SKM-1 treated with dmso at 0.1 percent for 144 hours (cell line): ENCODE results near the gene IMMP2L.

ENCODE experiments used
- DNase-seq: peaks from one replicate; lab custom pipeline; 2025; ENCODE audit not compliant: unreplicated experiment; lab: John Stamatoyannopoulos, UW

The IMMP2L gene

GRCh38 chr7:111560773-111561653 lies 1.3 kb downstream of the IMMP2L start:
- no peak for DNase-seq

GRCh38 chr7:111558991-111559390 lies 3.3 kb downstream of the IMMP2L start:
- no peak for DNase-seq

GRCh38 chr7:111556977-111557376 lies 5.3 kb downstream of the IMMP2L start:
- no peak for DNase-seq

- DNase-seq: no peak
Observed at GRCh38 chr7:111554086-111554485, 8.2 kb downstream of the IMMP2L start.

GRCh38 chr7:111541067-111541466 lies 21.2 kb downstream of the IMMP2L start:
- no peak for DNase-seq

- DNase-seq: no peak
Observed at GRCh38 chr7:111540199-111540815, 22.0 kb downstream of the IMMP2L start.

- no peak for DNase-seq
Observed at GRCh38 chr7:111537134-111537533, 25.2 kb downstream of the IMMP2L start.

GRCh38 chr7:111535142-111535870 lies 27.0 kb downstream of the IMMP2L start:
- no peak for DNase-seq

GRCh38 chr7:111532625-111533024 lies 29.7 kb downstream of the IMMP2L start:
- no peak for DNase-seq

- no peak for DNase-seq
Observed at GRCh38 chr7:111531993-111532392, 30.3 kb downstream of the IMMP2L start.

- DNase-seq: no peak
Observed at GRCh38 chr7:111530356-111530668, 32.0 kb downstream of the IMMP2L start.

- no peak for DNase-seq
Observed at GRCh38 chr7:111529507-111530355, 32.6 kb downstream of the IMMP2L start.

GRCh38 chr7:111528331-111528730 lies 34.0 kb downstream of the IMMP2L start:
- DNase-seq: no peak

- no peak for DNase-seq
Observed at GRCh38 chr7:111527545-111527944, 34.7 kb downstream of the IMMP2L start.

GRCh38 chr7:111525100-111525499 lies 37.2 kb downstream of the IMMP2L start:
- DNase-seq: no peak

GRCh38 chr7:111521660-111522059 lies 40.6 kb downstream of the IMMP2L start:
- DNase-seq: no peak

- no peak for DNase-seq
Observed at GRCh38 chr7:111518264-111518663, 44.0 kb downstream of the IMMP2L start.

- DNase-seq: no peak
Observed at GRCh38 chr7:111517549-111517951, 44.7 kb downstream of the IMMP2L start.

- no peak for DNase-seq
Observed at GRCh38 chr7:111516612-111517011, 45.7 kb downstream of the IMMP2L start.

GRCh38 chr7:111513566-111513965 lies 48.7 kb downstream of the IMMP2L start:
- no peak for DNase-seq

- no peak for DNase-seq
Observed at GRCh38 chr7:111511845-111512244, 50.4 kb downstream of the IMMP2L start.
